ENCODE results near the gene ITGB4.

ITGB4 gene

DNA sequence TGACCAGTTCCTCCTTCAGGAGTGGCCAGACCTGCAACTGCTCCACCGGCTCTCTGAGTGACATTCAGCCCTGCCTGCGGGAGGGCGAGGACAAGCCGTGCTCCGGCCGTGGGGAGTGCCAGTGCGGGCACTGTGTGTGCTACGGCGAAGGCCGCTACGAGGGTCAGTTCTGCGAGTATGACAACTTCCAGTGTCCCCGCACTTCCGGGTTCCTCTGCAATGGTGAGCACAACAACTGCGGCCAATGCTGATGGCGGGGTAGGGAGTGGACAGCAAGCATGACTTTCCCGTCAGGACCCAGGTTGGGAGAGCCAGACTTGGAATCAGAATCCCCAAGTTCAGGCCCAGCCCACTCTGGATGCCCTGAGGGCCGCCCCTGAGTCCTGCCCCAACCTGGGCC is 12.2 kb downstream of the ITGB4 start:
- in situ Hi-C loops (cut with MboI; ENCODE audit: low sequenced_read_pairs, unreplicated experiment), result no loop called here
- TF ChIP-seq, protein P1, sequence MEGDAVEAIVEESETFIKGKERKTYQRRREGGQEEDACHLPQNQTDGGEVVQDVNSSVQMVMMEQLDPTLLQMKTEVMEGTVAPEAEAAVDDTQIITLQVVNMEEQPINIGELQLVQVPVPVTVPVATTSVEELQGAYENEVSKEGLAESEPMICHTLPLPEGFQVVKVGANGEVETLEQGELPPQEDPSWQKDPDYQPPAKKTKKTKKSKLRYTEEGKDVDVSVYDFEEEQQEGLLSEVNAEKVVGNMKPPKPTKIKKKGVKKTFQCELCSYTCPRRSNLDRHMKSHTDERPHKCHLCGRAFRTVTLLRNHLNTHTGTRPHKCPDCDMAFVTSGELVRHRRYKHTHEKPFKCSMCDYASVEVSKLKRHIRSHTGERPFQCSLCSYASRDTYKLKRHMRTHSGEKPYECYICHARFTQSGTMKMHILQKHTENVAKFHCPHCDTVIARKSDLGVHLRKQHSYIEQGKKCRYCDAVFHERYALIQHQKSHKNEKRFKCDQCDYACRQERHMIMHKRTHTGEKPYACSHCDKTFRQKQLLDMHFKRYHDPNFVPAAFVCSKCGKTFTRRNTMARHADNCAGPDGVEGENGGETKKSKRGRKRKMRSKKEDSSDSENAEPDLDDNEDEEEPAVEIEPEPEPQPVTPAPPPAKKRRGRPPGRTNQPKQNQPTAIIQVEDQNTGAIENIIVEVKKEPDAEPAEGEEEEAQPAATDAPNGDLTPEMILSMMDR (IDR thresholded peaks at IDR 0.05; ENCODE audit: borderline replicate concordance, control extremely low read depth, extremely low read depth, insufficient read depth, missing control alignments), result no peak
- no peak for DNase-seq (ENCODE audit: low spot score)

- TF ChIP-seq, protein P1 (IDR thresholded peaks at IDR 0.05; ENCODE audit: borderline replicate concordance, control extremely low read depth, extremely low read depth, insufficient read depth, missing control alignments), result no peak
- DNase-seq (ENCODE audit: low spot score), result no peak
- in situ Hi-C loops (cut with MboI; ENCODE audit: low sequenced_read_pairs, unreplicated experiment), result no loop called here
Measured at GRCh38 chr17:75734674-75735294, 13.5 kb downstream of the ITGB4 start.

- TF ChIP-seq, protein P1 (IDR thresholded peaks at IDR 0.05; ENCODE audit: borderline replicate concordance, control extremely low read depth, extremely low read depth, insufficient read depth, missing control alignments), result no peak
- in situ Hi-C loops (cut with MboI; ENCODE audit: low sequenced_read_pairs, unreplicated experiment), result no loop called here
- DNase-seq (ENCODE audit: low spot score), result no peak
Measured at GRCh38 chr17:75736173-75736835, 15.0 kb downstream of the ITGB4 start.

DNA sequence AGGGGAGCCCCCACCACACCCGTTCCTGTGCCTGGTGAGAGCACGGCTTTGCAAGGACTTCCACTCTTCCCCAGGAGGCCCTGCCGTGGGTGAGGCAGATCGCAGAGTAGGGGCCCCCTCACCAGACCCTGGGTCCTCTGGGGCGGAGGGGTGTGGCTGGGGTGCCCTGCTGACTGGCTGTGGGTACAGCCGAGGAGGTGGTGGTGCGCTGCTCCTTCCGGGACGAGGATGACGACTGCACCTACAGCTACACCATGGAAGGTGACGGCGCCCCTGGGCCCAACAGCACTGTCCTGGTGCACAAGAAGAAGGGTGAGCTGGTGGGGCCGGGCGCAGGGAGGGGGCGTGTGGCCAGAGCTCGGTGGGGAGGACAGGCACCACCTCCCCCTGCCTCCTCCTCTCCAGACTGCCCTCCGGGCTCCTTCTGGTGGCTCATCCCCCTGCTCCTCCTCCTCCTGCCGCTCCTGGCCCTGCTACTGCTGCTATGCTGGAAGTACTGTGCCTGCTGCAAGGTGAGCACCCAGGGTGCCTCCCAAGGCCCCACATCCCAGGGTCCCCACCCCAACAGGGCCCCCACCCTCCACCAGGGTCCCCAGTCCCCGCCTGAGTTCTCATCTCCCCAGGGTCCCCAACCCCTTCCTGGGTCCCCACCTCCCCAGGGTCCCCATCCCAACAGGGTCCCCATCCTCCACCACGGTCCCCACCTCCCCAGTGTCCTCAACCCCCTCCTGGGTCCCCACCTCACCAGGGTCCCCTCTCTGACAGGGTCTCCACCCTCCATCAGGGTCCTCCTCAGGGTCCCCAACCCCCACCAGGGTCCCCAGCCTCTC is 16.1 kb downstream of the ITGB4 start:
- in situ Hi-C loops (cut with MboI; ENCODE audit: low sequenced_read_pairs, unreplicated experiment), result no loop called here
- DNase-seq (ENCODE audit: low spot score), result no peak
- TF ChIP-seq, protein P1 (IDR thresholded peaks at IDR 0.05; ENCODE audit: borderline replicate concordance, control extremely low read depth, extremely low read depth, insufficient read depth, missing control alignments), result no peak

GRCh38 chr17:75738218-75738802 is 17.1 kb downstream of the ITGB4 start:
- TF ChIP-seq, protein P1 (IDR thresholded peaks at IDR 0.05; ENCODE audit: borderline replicate concordance, control extremely low read depth, extremely low read depth, insufficient read depth, missing control alignments), result no peak
- DNase-seq (ENCODE audit: low spot score), result no peak
- in situ Hi-C loops (cut with MboI; ENCODE audit: low sequenced_read_pairs, unreplicated experiment), result no loop called here

DNA sequence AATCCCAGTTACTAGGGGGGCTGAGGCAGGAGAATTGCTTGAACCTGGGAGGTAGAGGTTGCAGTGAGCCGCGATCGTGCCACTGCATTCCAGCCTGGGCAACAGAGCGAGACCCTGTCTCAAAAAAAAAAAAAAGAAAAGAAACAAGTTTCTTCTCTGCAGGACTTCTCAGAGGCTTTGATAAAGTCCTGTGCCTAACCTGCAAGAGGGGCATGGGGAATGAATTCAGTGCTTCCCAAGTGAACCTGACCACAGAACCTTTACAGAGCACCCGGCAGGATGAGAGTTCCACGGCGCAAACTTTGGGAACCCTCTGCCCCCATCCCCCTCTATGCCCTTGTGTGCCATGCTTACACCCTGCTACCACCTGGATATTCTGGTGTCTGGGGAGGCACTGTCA is 17.9 kb downstream of the ITGB4 start:
- TF ChIP-seq, protein P1 (IDR thresholded peaks at IDR 0.05; ENCODE audit: borderline replicate concordance, control extremely low read depth, extremely low read depth, insufficient read depth, missing control alignments), result no peak
- DNase-seq (ENCODE audit: low spot score), result no peak
- in situ Hi-C loops (cut with MboI; ENCODE audit: low sequenced_read_pairs, unreplicated experiment), result no loop called here

Measured in GM13976 (cell line).